ENCODE results near the gene ZBTB7C.

- TF ChIP-seq CTCF (IDR thresholded peaks at IDR 0.05) (no peak), POLR2A (IDR thresholded peaks at IDR 0.05) (no peak)
These were observed 366.0 kb downstream of the ZBTB7C start for GRCh38 chr18:48043166-48043565.
